GM12878 (cell line): ENCODE results near the gene NAALADL2. TPM values are rescaled to one million over a fixed set of nuclear protein-coding genes. Genes with fewer than 3 reads are reported as not detected.

Experiments
- ATAC-seq: fragments of 200-7000 bp; cut with Tn5 transposase; 3 replicates; pipeline ENCODE4 v1.9.1; 2020; ENCODE audit warnings: mild to moderate bottlenecking, moderate library complexity
- BruUV-seq: library from RNA; stranded (reverse); fragments of 400-500 nt; replicated peaks from 2 replicates; lab custom pipeline; 2021; lab: Mats Ljungman, UMichigan
- CTCF ChIA-PET: fragments of 300-600 bp; sonication (Branson Sonifier 250); formaldehyde crosslinking; extraction: SDS; loops from one replicate; lab custom pipeline; 2021; ENCODE audit warnings: inconsistent platforms; lab: Yijun Ruan, JAX
- POLR2A ChIA-PET: fragments of 350-600 bp; formaldehyde crosslinking; extraction: SDS; loops from one replicate; lab custom pipeline; 2021; ENCODE audit warnings: inconsistent platforms; lab: Charles Lee
- RAD21 ChIA-PET: fragments of 300-600 bp; sonication (Branson Sonifier 250); formaldehyde crosslinking; loops from one replicate; lab custom pipeline; 2023; ENCODE audit warnings: antibody characterized with exemption; ENCODE audit not compliant: unreplicated experiment; lab: Charles Lee
- SMC1A ChIA-PET: fragments of 300-600 bp; sonication (Branson Sonifier 250); formaldehyde crosslinking; loops from one replicate; lab custom pipeline; 2023; ENCODE audit not compliant: unreplicated experiment, uncharacterized antibody; lab: Charles Lee
- DNase-seq: peaks from one replicate; pipeline ENCODE4 v3.0.0-alpha.2; 2011; ENCODE audit warnings: low read depth, low spot score
- FAIRE-seq: peaks from 3 replicates; lab custom pipeline; 2011; peaks lifted over from hg19 to GRCh38; lab: Jason Lieb, UNC
- H2AFZ ChIP-seq: 2 replicates; pipeline ENCODE4 v1.6.0; 2011; ENCODE audit warnings: low read depth, low read length, control low read depth; ENCODE audit not compliant: control insufficient read depth
- H3K27ac ChIP-seq: 2 replicates; pipeline ENCODE4 v1.5.1; 2011; ENCODE audit warnings: control low read depth; ENCODE audit not compliant: control insufficient read depth, insufficient read depth
- H3K27me3 ChIP-seq, 2 experiments: replicated peaks in 1 of 2; 2 replicates each; pipeline versions ENCODE4 v1.6.0 to v1.6.1; 2011; ENCODE audit warnings: low read length in 1 of 2; ENCODE audit not compliant: control insufficient read depth in 2 of 2, insufficient read depth in 2 of 2
- H3K36me3 ChIP-seq, 2 experiments: 2 replicates each; pipeline ENCODE4 v1.5.1; 2011; ENCODE audit warnings: low read length in 1 of 2; ENCODE audit not compliant: control insufficient read depth in 2 of 2, insufficient read depth in 2 of 2
- H3K4me1 ChIP-seq: 2 replicates; pipeline ENCODE4 v1.6.1; 2011; ENCODE audit warnings: mild to moderate bottlenecking, low read length, moderate library complexity, mixed read lengths; ENCODE audit not compliant: control insufficient read depth, insufficient read depth
- H3K4me2 ChIP-seq: 2 replicates; pipeline ENCODE4 v1.6.0; 2011; ENCODE audit warnings: control low read depth; ENCODE audit not compliant: control insufficient read depth, insufficient read depth
- H3K4me3 ChIP-seq: fragments of 200-600 bp; sonication (generic); 2 replicates; pipeline ENCODE4 v1.5.1; 2016
- H3K79me2 ChIP-seq: 2 replicates; pipeline ENCODE4 v1.6.0; 2011; ENCODE audit warnings: low read length; ENCODE audit not compliant: control insufficient read depth, insufficient read depth
- H3K9ac ChIP-seq: 2 replicates; pipeline ENCODE4 v1.8.0; 2011; ENCODE audit warnings: low read length, control low read depth, mixed read lengths; ENCODE audit not compliant: control insufficient read depth, insufficient read depth
- H3K9me3 ChIP-seq: replicated peaks from 3 replicates; pipeline ENCODE4 v1.5.1; 2011; ENCODE audit warnings: mild to moderate bottlenecking, low read length; ENCODE audit not compliant: control insufficient read depth, insufficient read depth
- H4K20me1 ChIP-seq: 2 replicates; pipeline ENCODE4 v1.6.0; 2011; ENCODE audit not compliant: control insufficient read depth, insufficient read depth
- EZH2 ChIP-seq: IDR thresholded peaks from 2 replicates; pipeline ENCODE4 v1.6.1; 2012; ENCODE audit warnings: low read depth, mild to moderate bottlenecking, control low read depth, inconsistent platforms, low read length, borderline replicate concordance; ENCODE audit not compliant: control insufficient read depth
- IKZF1 ChIP-seq: fragments of 450-650 bp; conservative IDR thresholded peaks from 2 replicates; pipeline ENCODE4 v1.6.1; 2017; ENCODE audit warnings: antibody characterized with exemption, mild to moderate bottlenecking
- MEF2B ChIP-seq: fragments of 450-650 bp; IDR thresholded peaks from 2 replicates; pipeline ENCODE4 v1.6.1; 2018; ENCODE audit warnings: mild to moderate bottlenecking, moderate library complexity; ENCODE audit not compliant: partially characterized antibody, poor library complexity, severe bottlenecking
- MTA2 ChIP-seq: fragments of 450-650 bp; IDR thresholded peaks from 2 replicates; pipeline ENCODE4 v1.6.1; 2016; ENCODE audit warnings: low read depth, mild to moderate bottlenecking, moderate library complexity
- MXI1 ChIP-seq: fragments of 150-350 bp; IDR thresholded peaks from 2 replicates; pipeline ENCODE4 v1.6.1; 2011; ENCODE audit warnings: low read depth, mild to moderate bottlenecking, inconsistent platforms, low read length, improper control_type of control experiment
- NFYA ChIP-seq: IDR thresholded peaks from 2 replicates; pipeline ENCODE4 v1.6.1; 2011; ENCODE audit warnings: low read depth, mild to moderate bottlenecking, low read length, improper control_type of control experiment, borderline replicate concordance
- NRF1 ChIP-seq: conservative IDR thresholded peaks from 2 replicates; pipeline ENCODE4 v1.6.1; 2011; ENCODE audit warnings: mild to moderate bottlenecking, low read depth, low read length, improper control_type of control experiment
- RBBP5 ChIP-seq: fragments of 200-600 bp; sonication (generic); conservative IDR thresholded peaks from 2 replicates; pipeline ENCODE4 v1.6.1; 2016
- RELA ChIP-seq: fragments of 450-650 bp; IDR thresholded peaks from 2 replicates; pipeline ENCODE4 v1.8.0; 2014; ENCODE audit warnings: borderline replicate concordance; ENCODE audit not compliant: partially characterized antibody
- SKIL ChIP-seq: fragments of 450-650 bp; IDR thresholded peaks from 2 replicates; pipeline ENCODE4 v1.6.1; 2017; ENCODE audit warnings: mild to moderate bottlenecking, low read depth, inconsistent platforms; ENCODE audit not compliant: poor library complexity, severe bottlenecking
- ZNF592 ChIP-seq: fragments of 450-650 bp; IDR thresholded peaks from 2 replicates; pipeline ENCODE4 v1.6.1; 2017; ENCODE audit warnings: mild to moderate bottlenecking, moderate library complexity
- WGBS: methylation state at CpG from one replicate; pipeline ENCODE4 v1.1.6; 2016; ENCODE audit warnings: low lambda C conversion rate; ENCODE audit not compliant: insufficient replicate concordance, insufficient coverage; ENCODE audit errors: missing lambda C conversion rate; 5-methylcytosine and 5-hydroxymethylcytosine counted together
- in situ Hi-C: fragments of 300-500 bp; cut with MboI; formaldehyde crosslinking; loops from 9 replicates; pipeline ENCODE4 v1.14.3; 2018; ENCODE audit warnings: mixed read lengths
- intact Hi-C: fragments of 100-400 bp; cut with micrococcal nuclease; formaldehyde crosslinking; loops from one replicate; pipeline ENCODE4 v1.14.2; 2022; ENCODE audit not compliant: unreplicated experiment
- polyA plus RNA-seq, 11 experiments: library from polyadenylated mRNA; depleted of rRNA in 4 of 11; unstranded in 6 of 11; stranded (reverse) in 5 of 11; fragments of >200 nt; fragmentation: Nextera tagmentation in 4 of 11; fragmentation: Illumina TruSeq in 1 of 11; extraction: Ambion mirVana in 4 of 11; extraction: Trizol in 1 of 11; gene quantifications; 1 replicate in 1 of 11; 2 replicates in 10 of 11; pipeline versions ENCODE4 v1.2.1 to v1.2.3, GENCODE V29; 2011 to 2016; ENCODE audit warnings: inconsistent platforms in 2 of 11, missing spikeins in 2 of 11, low read depth in 1 of 11
- total RNA-seq, 4 experiments: library from RNA; depleted of rRNA in 3 of 4; stranded (reverse); fragments of >200 nt in 3 of 4; fragmentation: Illumina TruSeq in 1 of 4; extraction: Trizol in 1 of 4; gene quantifications; 2 replicates each; pipeline versions ENCODE4 v1.2.1 to v1.2.3, GENCODE V29; 2013 to 2021
- TF ChIP-seq, protein P1 (sequence below): fragments of 450-650 bp; IDR thresholded peaks from 2 replicates; pipeline ENCODE4 v1.6.1; 2016; ENCODE audit warnings: mild to moderate bottlenecking

NAALADL2 gene
- total and polyA plus RNA-seq, 10 of the 15 experiments (the other 5 are each of a cell fraction or from before 2014, with no cell fraction given), result 0.06 to 10.8 (median 0.46) TPM

- SMC1A ChIA-PET, result interaction anchor here (0.6 to 8.1 kb wide), 26 partner anchors 11 to 304 kb away, joined by 3 to 164 read pairs (median 4); no protein-coding TSS in a partner anchor
- Histone ChIP-seq H3K9me3 (no peaks in the 10 kb centered on the region), H4K20me1 (no peaks in the 10 kb centered on the region), H3K4me2 (no peak overlapping the region), H3K36me3 (no peaks in the 10 kb centered on the region), H3K27me3 (no peaks in the 10 kb centered on the region), H3K79me2 (no peaks in the 10 kb centered on the region), H3K4me3 (no peak overlapping the region), H3K4me1 (no peaks in the 10 kb centered on the region), H3K27ac (no peak overlapping the region), H2AFZ (no peak overlapping the region), H3K9ac (no peak overlapping the region)
- RAD21 ChIA-PET, result interaction anchor here (0.6 to 5.4 kb wide), 17 partner anchors 11 to 98 kb away, joined by 3 to 122 read pairs (median 9); no protein-coding TSS in a partner anchor
- ATAC-seq (peak; percentile 64), FAIRE-seq (no peak), DNase-seq (no peak)
- 38% methylated on average over 3 of the region's 3 CpGs for WGBS
- CTCF ChIA-PET, result interaction anchor here (0.7 to 7.0 kb wide), 10 partner anchors 10 to 90 kb away, joined by 3 to 53 read pairs (median 3); no protein-coding TSS in a partner anchor
- in situ Hi-C loops, result no loop called here
- no TSS peak for BruUV-seq
- POLR2A ChIA-PET, result interaction anchor here (0.6 to 2.8 kb wide), 7 partner anchors 10 to 148 kb away, joined by 3 to 30 read pairs (median 9); no protein-coding TSS in a partner anchor
- intact Hi-C loops, result loop anchor here (2.0 kb wide), 1 partner anchor 82 kb away; no protein-coding TSS in a partner anchor
- TF ChIP-seq SKIL, result peak; percentile 16
- no peak for TF ChIP-seq MXI1
- no peak for TF ChIP-seq EZH2
- TF ChIP-seq NFYA, result no peak
- peak; percentile 87 for TF ChIP-seq MEF2B
- no peak for TF ChIP-seq RELA
- TF ChIP-seq IKZF1, result no peak; the same call in 1 of the 2 replicates
- no peak for TF ChIP-seq ZNF592
- peak; percentile 56; the same call in 1 of the 2 replicates for TF ChIP-seq MTA2
- TF ChIP-seq NRF1, result no peak
- no peak for TF ChIP-seq RBBP5
- TF ChIP-seq, protein P1, sequence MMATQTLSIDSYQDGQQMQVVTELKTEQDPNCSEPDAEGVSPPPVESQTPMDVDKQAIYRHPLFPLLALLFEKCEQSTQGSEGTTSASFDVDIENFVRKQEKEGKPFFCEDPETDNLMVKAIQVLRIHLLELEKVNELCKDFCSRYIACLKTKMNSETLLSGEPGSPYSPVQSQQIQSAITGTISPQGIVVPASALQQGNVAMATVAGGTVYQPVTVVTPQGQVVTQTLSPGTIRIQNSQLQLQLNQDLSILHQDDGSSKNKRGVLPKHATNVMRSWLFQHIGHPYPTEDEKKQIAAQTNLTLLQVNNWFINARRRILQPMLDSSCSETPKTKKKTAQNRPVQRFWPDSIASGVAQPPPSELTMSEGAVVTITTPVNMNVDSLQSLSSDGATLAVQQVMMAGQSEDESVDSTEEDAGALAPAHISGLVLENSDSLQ, result 0 out of 2 replicates have a peak, but pooled peaks have one; percentile 47
These were observed 497.8 kb downstream of the NAALADL2 start for GRCh38 chr3:175356899-175357324.
